HG02798 (cell line): ENCODE data around the gene CLK4.

Experiments
- ATAC-seq: cut with Tn5 transposase; IDR thresholded peaks from one replicate; pipeline ENCODE4 v1.9.1; 2021; ENCODE audit warnings: mild to moderate bottlenecking; ENCODE audit not compliant: unreplicated experiment, poor library complexity

Gene CLK4

GRCh38 chr5:178640331-178641045 is 13.6 kb upstream of the CLK4 start:
- ATAC-seq = no peak

GRCh38 chr5:178637356-178638074 is 10.7 kb upstream of the CLK4 start:
- no peak for ATAC-seq

DNA sequence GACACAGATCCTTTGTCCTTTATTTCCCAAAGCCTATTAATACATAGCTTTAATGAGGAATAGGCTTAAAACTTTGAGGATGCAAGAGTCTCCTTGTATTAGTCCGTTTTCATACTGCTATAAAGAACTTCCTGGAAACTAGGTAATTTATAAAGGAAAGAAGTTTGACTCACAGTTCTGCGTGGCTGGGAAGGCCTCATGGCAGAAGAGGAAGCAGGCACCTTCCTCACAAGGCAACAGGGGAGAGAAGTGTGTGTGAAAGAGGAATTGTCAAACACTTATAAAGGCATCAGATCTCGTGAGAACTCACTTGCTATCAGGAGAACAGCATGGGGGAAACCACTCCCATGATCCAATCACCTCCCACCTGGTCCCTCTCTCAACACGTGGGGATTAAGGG is 5.4 kb upstream of the CLK4 start:
- no peak for ATAC-seq

DNA sequence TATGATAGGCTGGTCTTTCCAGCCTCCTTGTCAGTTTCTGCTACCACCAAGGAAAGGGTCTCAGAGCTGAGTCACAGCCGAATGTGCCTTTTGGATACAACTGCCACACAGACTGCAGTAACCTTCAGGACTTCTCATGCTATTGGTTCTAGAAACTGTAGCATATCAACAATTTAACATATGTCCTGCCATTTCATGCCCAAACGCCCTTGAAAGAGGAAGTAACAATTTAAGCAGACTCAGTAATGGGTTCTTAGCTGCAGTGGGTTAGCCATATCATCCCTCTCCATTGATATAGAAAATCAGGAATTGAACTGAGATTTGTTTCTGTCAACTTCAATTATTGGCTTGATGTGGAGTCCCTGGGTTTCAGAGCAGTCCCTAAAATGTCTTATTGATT is 4.1 kb upstream of the CLK4 start:
- no peak for ATAC-seq

DNA sequence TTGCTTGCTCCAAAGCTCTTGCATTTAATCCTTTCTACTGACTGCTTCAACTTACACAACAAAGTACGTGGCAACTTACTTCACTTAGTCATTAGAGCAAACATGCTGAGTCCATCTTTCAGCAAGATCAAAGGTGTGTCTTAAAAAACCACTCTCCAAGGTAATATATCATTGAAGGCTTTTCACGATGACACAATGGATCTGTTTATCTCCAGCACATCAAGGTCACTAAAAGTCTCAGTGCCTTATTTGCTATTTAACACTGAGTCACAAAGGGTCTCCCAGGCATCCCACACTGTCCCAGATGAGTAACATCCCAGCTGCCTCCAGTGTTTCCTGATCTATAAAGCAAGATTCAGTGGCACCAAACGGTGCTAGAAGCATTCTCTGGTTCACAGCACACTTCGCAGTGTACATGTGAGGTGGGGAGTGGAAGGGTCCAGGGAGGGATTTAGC is 3.7 kb upstream of the CLK4 start:
- ATAC-seq = no peak

DNA sequence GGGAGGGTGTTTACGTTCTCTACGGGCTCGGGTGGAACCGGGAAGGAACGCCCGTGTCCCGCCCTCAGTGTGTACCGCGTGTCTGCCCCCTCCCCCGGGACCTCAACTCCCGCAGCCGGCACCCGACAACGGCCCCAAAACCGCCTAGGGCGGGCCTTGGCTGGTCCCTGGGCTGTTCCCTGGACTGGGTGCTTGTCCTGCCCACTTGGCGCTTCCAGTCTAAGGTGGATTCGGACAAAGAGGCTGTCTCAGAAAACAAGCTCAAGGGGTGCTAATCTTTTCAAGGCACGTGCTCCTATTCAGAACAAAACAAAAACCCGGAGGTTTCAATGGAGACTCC is 379 bp upstream of the CLK4 start:
- ATAC-seq = no peak

- ATAC-seq = peak; percentile 10
Measured at GRCh38 chr5:178625679-178626483, 969 bp downstream of the CLK4 start.

- ATAC-seq = no peak
Measured at GRCh38 chr5:178624631-178625546, 2.0 kb downstream of the CLK4 start.

- ATAC-seq = no peak
Measured at GRCh38 chr5:178622679-178623247, 4.1 kb downstream of the CLK4 start.

- ATAC-seq = no peak
Measured at GRCh38 chr5:178619390-178619789, 7.5 kb downstream of the CLK4 start.

- no peak for ATAC-seq
Measured at GRCh38 chr5:178612299-178612698, 14.6 kb downstream of the CLK4 start.

GRCh38 chr5:178606269-178606668 is 20.6 kb downstream of the CLK4 start:
- no peak for ATAC-seq

DNA sequence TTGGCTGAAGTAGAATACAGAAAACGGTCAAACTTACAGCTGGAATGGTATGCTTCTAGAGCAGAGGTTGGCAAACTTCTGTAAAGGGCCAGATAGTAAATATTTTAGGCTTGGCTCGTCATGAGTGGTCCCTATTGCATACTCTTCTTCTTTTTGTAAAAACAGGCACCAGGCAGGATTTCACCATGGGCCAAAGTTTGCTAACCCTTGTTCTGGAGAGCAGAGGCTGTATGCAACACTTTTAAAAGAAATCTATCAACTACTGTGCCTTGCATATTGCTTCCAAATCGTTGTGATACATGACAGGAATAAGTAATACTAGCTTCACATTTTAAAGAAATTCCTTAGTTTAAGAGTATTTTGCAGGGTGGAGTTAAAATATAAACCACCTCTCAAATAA is 21.1 kb downstream of the CLK4 start:
- ATAC-seq = no peak

GRCh38 chr5:178602752-178603151 is 24.1 kb downstream of the CLK4 start:
- no peak for ATAC-seq

DNA sequence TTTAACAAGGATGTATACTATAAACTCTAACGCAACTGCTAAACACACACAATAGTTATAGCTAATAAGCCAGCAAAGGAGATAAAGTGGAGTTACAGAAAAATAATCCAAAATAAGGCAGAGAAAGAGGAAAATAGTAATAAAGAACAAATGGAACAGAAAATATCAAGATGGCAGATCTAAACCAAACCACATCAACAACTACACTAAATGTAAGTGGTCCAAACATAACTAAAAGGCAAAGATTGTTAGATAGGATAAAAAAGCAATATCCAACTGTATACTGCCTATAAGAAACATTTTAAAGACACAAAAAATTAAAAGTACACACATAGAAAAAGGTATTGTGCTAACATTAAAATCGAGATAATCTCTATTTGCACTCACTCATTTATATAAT is 31.1 kb downstream of the CLK4 start:
- no peak for ATAC-seq

GRCh38 chr5:178595150-178595549 is 31.7 kb downstream of the CLK4 start:
- no peak for ATAC-seq

DNA sequence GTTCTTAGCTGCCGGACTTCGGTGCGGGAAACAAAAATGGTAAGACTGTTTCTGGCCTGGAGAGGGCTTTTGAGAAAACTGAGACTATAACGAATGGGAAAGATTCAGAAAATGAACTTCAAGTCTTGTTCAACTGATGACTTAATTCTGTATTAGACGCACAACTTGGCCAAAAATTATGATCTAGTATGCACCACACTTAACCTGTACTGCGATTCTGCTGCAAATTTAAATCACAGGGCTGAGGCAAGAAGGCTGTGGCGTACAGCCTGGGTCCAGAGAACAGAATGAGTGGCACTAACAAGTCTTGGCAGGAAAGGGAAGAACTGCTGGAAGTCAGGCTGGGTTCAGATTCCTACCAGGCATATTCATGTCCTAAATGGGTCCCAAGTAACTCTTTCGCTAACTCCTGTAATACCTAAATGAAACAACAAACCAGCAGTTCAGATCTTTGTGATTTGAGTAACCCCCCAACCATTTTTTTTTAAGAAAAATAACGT is 35.9 kb downstream of the CLK4 start:
- no peak for ATAC-seq

GRCh38 chr5:178590141-178590923 is 36.5 kb downstream of the CLK4 start, which contains the start of gene COL23A1:
TSS of gene COL23A1 (minus strand) at chr5:178590393.
- ATAC-seq = no peak
